IMR-90 (cell line): ENCODE results near the gene LRP1B. TPM values are rescaled to one million over a fixed set of nuclear protein-coding genes. Genes with fewer than 3 reads are reported as not detected.

Experiments used
- ATAC-seq: fragments of 200-7000 bp; cut with Tn5 transposase; 2 replicates; pipeline ENCODE4 v1.9.1; 2020; ENCODE audit warnings: low read depth, mild to moderate bottlenecking, moderate library complexity
- BruUV-seq: library from RNA; stranded (reverse); fragments of 400-500 nt; replicated peaks from 2 replicates; lab custom pipeline; 2021; lab: Mats Ljungman, UMichigan
- CTCF ChIA-PET: fragments of 300-600 bp; formaldehyde crosslinking; extraction: SDS; loops from one replicate; lab custom pipeline; 2021; ENCODE audit warnings: antibody characterized with exemption; lab: Yijun Ruan, JAX
- POLR2A ChIA-PET: fragments of 300-600 bp; sonication (Branson Sonifier 250); formaldehyde crosslinking; loops from one replicate; lab custom pipeline; 2022; ENCODE audit warnings: antibody characterized with exemption; ENCODE audit not compliant: unreplicated experiment; lab: Charles Lee
- DNase-seq: peaks from one replicate; pipeline ENCODE4 v3.0.0; 2013
- H2AFZ ChIP-seq: replicated peaks from 2 replicates; pipeline ENCODE3; 2013; ENCODE audit warnings: low read length, mild to moderate bottlenecking; ENCODE audit not compliant: poor library complexity
- H2AK5ac ChIP-seq: 2 replicates; pipeline ENCODE4 v1.6.1; 2013; ENCODE audit warnings: low read depth, low read length, inconsistent platforms
- H2AK9ac ChIP-seq: replicated peaks from 2 replicates; pipeline ENCODE3; 2013; ENCODE audit warnings: mild to moderate bottlenecking, low read depth, low read length, moderate library complexity; ENCODE audit not compliant: poor library complexity
- H2BK120ac ChIP-seq: 2 replicates; pipeline ENCODE4 v1.6.1; 2013; ENCODE audit warnings: low read depth, low read length, inconsistent platforms
- H2BK15ac ChIP-seq: 3 replicates; pipeline ENCODE4 v1.6.1; 2013; ENCODE audit warnings: low read depth, low read length, inconsistent platforms
- H2BK20ac ChIP-seq: 2 replicates; pipeline ENCODE4 v1.6.1; 2013; ENCODE audit warnings: low read depth, mild to moderate bottlenecking, inconsistent platforms, low read length, moderate library complexity
- H2BK5ac ChIP-seq: 2 replicates; pipeline ENCODE4 v1.6.1; 2013; ENCODE audit warnings: mild to moderate bottlenecking, low read depth, low read length, inconsistent platforms; ENCODE audit not compliant: poor library complexity, severe bottlenecking
- H3K14ac ChIP-seq: replicated peaks from 2 replicates; pipeline ENCODE4 v1.6.1; 2013; ENCODE audit warnings: low read depth, low read length, inconsistent platforms
- H3K18ac ChIP-seq: 2 replicates; pipeline ENCODE4 v1.6.1; 2013; ENCODE audit warnings: low read depth, low read length, control low read depth
- H3K23ac ChIP-seq: 2 replicates; pipeline ENCODE4 v1.6.1; 2013; ENCODE audit warnings: low read depth, low read length, inconsistent platforms
- H3K27ac ChIP-seq: 2 replicates; pipeline ENCODE4 v1.5.1; 2013; ENCODE audit warnings: mild to moderate bottlenecking, control low read depth, low read length; ENCODE audit not compliant: insufficient read depth
- H3K27me3 ChIP-seq: 2 replicates; pipeline ENCODE4 v1.6.1; 2013; ENCODE audit warnings: low read length; ENCODE audit not compliant: control insufficient read depth, insufficient read depth
- H3K36me3 ChIP-seq: 2 replicates; pipeline ENCODE4 v1.6.1; 2013; ENCODE audit warnings: low read length, mixed read lengths; ENCODE audit not compliant: control insufficient read depth, insufficient read depth
- H3K4ac ChIP-seq: 2 replicates; pipeline ENCODE4 v1.6.1; 2013; ENCODE audit warnings: low read depth, low read length, inconsistent platforms
- H3K4me1 ChIP-seq: 2 replicates; pipeline ENCODE4 v1.6.1; 2013; ENCODE audit warnings: low read length, mixed read lengths; ENCODE audit not compliant: control insufficient read depth, insufficient read depth
- H3K4me2 ChIP-seq: 2 replicates; pipeline ENCODE4 v1.6.1; 2013; ENCODE audit warnings: low read depth, mild to moderate bottlenecking, control low read depth, low read length, moderate library complexity
- H3K4me3 ChIP-seq: 2 replicates; pipeline ENCODE4 v1.5.1; 2013; ENCODE audit warnings: low read depth, mild to moderate bottlenecking, control low read depth, low read length, moderate library complexity; ENCODE audit not compliant: insufficient read depth
- H3K56ac ChIP-seq: 2 replicates; pipeline ENCODE4 v1.6.1; 2013; ENCODE audit warnings: low read length, inconsistent platforms; ENCODE audit not compliant: insufficient read depth; ENCODE audit errors: extremely low read depth
- H3K79me1 ChIP-seq, 2 experiments: 2 replicates each; pipeline ENCODE4 v1.6.1; 2013; ENCODE audit warnings: low read length in 2 of 2, inconsistent platforms in 1 of 2, low read depth in 1 of 2
- H3K9ac ChIP-seq: 2 replicates; pipeline ENCODE4 v1.6.1; 2013; ENCODE audit warnings: low read depth, low read length, control low read depth
- H3K9me1 ChIP-seq: 2 replicates; pipeline ENCODE4 v1.6.1; 2013; ENCODE audit warnings: low read length, inconsistent platforms; ENCODE audit not compliant: insufficient read depth
- H3K9me3 ChIP-seq: 2 replicates; pipeline ENCODE4 v1.6.1; 2013; ENCODE audit warnings: low read length; ENCODE audit not compliant: control insufficient read depth, insufficient read depth
- H4K20me1 ChIP-seq: 2 replicates; pipeline ENCODE4 v1.6.1; 2013; ENCODE audit warnings: low read length, inconsistent platforms; ENCODE audit not compliant: insufficient read depth
- H4K5ac ChIP-seq: 2 replicates; pipeline ENCODE4 v1.6.1; 2013; ENCODE audit warnings: mild to moderate bottlenecking, low read depth, low read length, control low read depth
- H4K8ac ChIP-seq, 2 experiments: 2 replicates each; pipeline ENCODE4 v1.6.1; 2013; ENCODE audit warnings: low read depth in 2 of 2, low read length in 2 of 2, control low read depth in 1 of 2, inconsistent platforms in 1 of 2
- H4K91ac ChIP-seq: 2 replicates; pipeline ENCODE4 v1.6.1; 2013; ENCODE audit warnings: low read depth, low read length, inconsistent platforms; ENCODE audit not compliant: insufficient read depth
- BHLHE40 ChIP-seq: fragments of 150-350 bp; IDR thresholded peaks from 2 replicates; pipeline ENCODE4 v1.6.1; 2016; ENCODE audit warnings: mild to moderate bottlenecking, low read depth, low read length
- CEBPB ChIP-seq: IDR thresholded peaks from 2 replicates; pipeline ENCODE4 v1.6.1; 2012; ENCODE audit warnings: low read depth, low read length, improper control_type of control experiment
- CHD1 ChIP-seq: IDR thresholded peaks from 2 replicates; pipeline ENCODE4 v1.6.1; 2012; ENCODE audit warnings: low read depth, low read length, improper control_type of control experiment
- FOS ChIP-seq: fragments of 150-350 bp; IDR thresholded peaks from 2 replicates; pipeline ENCODE4 v1.6.1; 2016; ENCODE audit warnings: low read depth, low read length
- MAFK ChIP-seq: IDR thresholded peaks from 2 replicates; pipeline ENCODE4 v1.6.1; 2012; ENCODE audit warnings: low read depth, low read length, improper control_type of control experiment
- MAZ ChIP-seq: IDR thresholded peaks from 2 replicates; pipeline ENCODE4 v1.6.1; 2012; ENCODE audit warnings: low read depth, mild to moderate bottlenecking, low read length, improper control_type of control experiment, moderate library complexity, borderline replicate concordance
- MXI1 ChIP-seq: IDR thresholded peaks from 2 replicates; pipeline ENCODE4 v1.6.1; 2012; ENCODE audit warnings: low read depth, mild to moderate bottlenecking, low read length, moderate library complexity, borderline replicate concordance
- NFE2L2 ChIP-seq: fragments of 150-350 bp; IDR thresholded peaks from 2 replicates; pipeline ENCODE4 v1.6.1; 2016; ENCODE audit warnings: low read depth, mild to moderate bottlenecking, low read length
- POLR2A ChIP-seq: IDR thresholded peaks from 2 replicates; pipeline ENCODE4 v1.6.1; 2012; ENCODE audit warnings: mild to moderate bottlenecking, low read depth, low read length
- RAD21 ChIP-seq: IDR thresholded peaks from 2 replicates; pipeline ENCODE4 v1.6.1; 2012; ENCODE audit warnings: low read length, improper control_type of control experiment
- RCOR1 ChIP-seq: IDR thresholded peaks from 2 replicates; pipeline ENCODE4 v1.6.1; 2012; ENCODE audit warnings: mild to moderate bottlenecking, low read length, improper control_type of control experiment; ENCODE audit not compliant: insufficient replicate concordance
- RFX5 ChIP-seq: IDR thresholded peaks from 2 replicates; pipeline ENCODE4 v1.8.0; 2012; ENCODE audit warnings: low read depth, mild to moderate bottlenecking, low read length, moderate library complexity
- SMC3 ChIP-seq: fragments of 150-350 bp; IDR thresholded peaks from 2 replicates; pipeline ENCODE4 v1.6.1; 2016; ENCODE audit warnings: low read depth, mild to moderate bottlenecking, antibody characterized with exemption, low read length, moderate library complexity
- WGBS, 2 experiments: methylation state at CpG; one replicate each; pipeline versions ENCODE4 v1.1.5 to v1.1.7; 2013; ENCODE audit warnings: missing lambda C conversion rate in 2 of 2; ENCODE audit not compliant: insufficient read length in 1 of 2; ENCODE audit errors: extremely low coverage in 2 of 2; 5-methylcytosine and 5-hydroxymethylcytosine counted together
- dilution Hi-C: fragments of 300-500 bp; cut with HindIII; formaldehyde crosslinking; loops from one replicate; pipeline ENCODE4 v1.14.3; 2018; ENCODE audit warnings: low sequenced_read_pairs; ENCODE audit not compliant: unreplicated experiment
- in situ Hi-C: fragments of 300-500 bp; cut with MboI; formaldehyde crosslinking; loops from 3 replicates; pipeline ENCODE4 v1.14.3; 2019; ENCODE audit warnings: low sequenced_read_pairs, inconsistent platforms, mixed read lengths
- intact Hi-C: fragments of 100-400 bp; cut with micrococcal nuclease; formaldehyde crosslinking; loops from 2 replicates; pipeline ENCODE4 v1.10.0; 2022
- polyA plus RNA-seq, 3 experiments: library from polyadenylated mRNA; depleted of rRNA; stranded (reverse); fragments of >200 nt; gene quantifications; 2 replicates each; pipeline ENCODE4 v1.2.3, GENCODE V29; 2012; ENCODE audit warnings: low replicate concordance in 1 of 3
- total RNA-seq: library from RNA; depleted of rRNA; stranded (reverse); fragments of >200 nt; gene quantifications from 2 replicates; pipeline ENCODE4 v1.2.3, GENCODE V29; 2012
- TF ChIP-seq, protein P1 (sequence below): conservative IDR thresholded peaks from 2 replicates; pipeline ENCODE4 v1.5.1; 2012; ENCODE audit warnings: mild to moderate bottlenecking, low read depth, low read length, improper control_type of control experiment
- TF ChIP-seq, protein P2 (sequence below): fragments of 150-350 bp; IDR thresholded peaks from 2 replicates; pipeline ENCODE4 v1.6.1; 2016; ENCODE audit warnings: low read depth, mild to moderate bottlenecking, low read length, moderate library complexity, borderline replicate concordance
- TF ChIP-seq, protein P3 (sequence below): fragments of 150-350 bp; IDR thresholded peaks from 2 replicates; pipeline ENCODE4 v1.6.1; 2017; ENCODE audit warnings: mild to moderate bottlenecking, antibody characterized with exemption, low read length, low read depth

LRP1B gene
- total and polyA plus RNA-seq, 2 of the 4 experiments (the other 2 are of a cell fraction), result under 0.01 to 0.02 TPM

DNA sequence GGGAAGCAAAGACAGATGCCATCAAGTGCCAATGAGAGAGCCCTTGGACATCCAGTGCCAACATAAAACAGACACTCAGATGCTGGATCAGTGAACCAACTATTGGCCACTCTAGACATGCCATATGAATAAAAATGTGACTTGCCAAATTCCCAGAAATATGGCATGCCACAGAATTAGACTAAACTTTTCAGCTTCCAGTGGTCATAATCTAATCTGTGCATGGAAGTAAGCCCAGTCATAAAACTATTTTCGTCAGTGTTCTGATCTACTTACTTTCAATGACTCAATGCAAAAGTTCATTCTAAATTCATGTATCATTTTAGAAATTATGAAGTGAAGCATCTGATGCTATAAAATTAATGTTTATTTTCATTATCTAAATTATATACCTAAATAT lies 1844.4 kb downstream of the LRP1B start:
- Histone ChIP-seq H4K20me1 (no peaks in the 10 kb centered on the region), H3K9me1 (no peaks in the 10 kb centered on the region), H3K9ac (no peak overlapping the region), H2BK15ac (no peak overlapping the region), H4K5ac (no peak overlapping the region), H3K4me1 (no peaks in the 10 kb centered on the region), H3K4me2 (no peak overlapping the region), H3K79me1 (no peaks in the 10 kb centered on the region), H3K18ac (no peak overlapping the region), H3K4me3 (no peak overlapping the region), H3K14ac (no peak overlapping the region), H3K36me3 (no peaks in the 10 kb centered on the region), H2AK9ac (no peak overlapping the region), H3K4ac (no peak overlapping the region), H4K91ac (no peak overlapping the region), H3K23ac (no peak overlapping the region), H2BK5ac (no peak overlapping the region), H2AFZ (no peak overlapping the region), H3K56ac (no peak overlapping the region), H3K27ac (no peak overlapping the region), H2BK20ac (no peak overlapping the region), H4K8ac (no peak overlapping the region), H3K9me3 (no peaks in the 10 kb centered on the region), H2AK5ac (no peak overlapping the region), H2BK120ac (no peak overlapping the region), H3K27me3 (no peaks in the 10 kb centered on the region)
- intact Hi-C loops, result no loop called here
- no peak for ATAC-seq
- ChIA-PET POLR2A (no interaction called here), CTCF (no interaction called here)
- in situ Hi-C loops, result no loop called here
- dilution Hi-C loops, result no loop called here
- WGBS, 2 experiments, result no CpG with 5 or more reads among the region's 1 CpG
- TF ChIP-seq, protein P1, sequence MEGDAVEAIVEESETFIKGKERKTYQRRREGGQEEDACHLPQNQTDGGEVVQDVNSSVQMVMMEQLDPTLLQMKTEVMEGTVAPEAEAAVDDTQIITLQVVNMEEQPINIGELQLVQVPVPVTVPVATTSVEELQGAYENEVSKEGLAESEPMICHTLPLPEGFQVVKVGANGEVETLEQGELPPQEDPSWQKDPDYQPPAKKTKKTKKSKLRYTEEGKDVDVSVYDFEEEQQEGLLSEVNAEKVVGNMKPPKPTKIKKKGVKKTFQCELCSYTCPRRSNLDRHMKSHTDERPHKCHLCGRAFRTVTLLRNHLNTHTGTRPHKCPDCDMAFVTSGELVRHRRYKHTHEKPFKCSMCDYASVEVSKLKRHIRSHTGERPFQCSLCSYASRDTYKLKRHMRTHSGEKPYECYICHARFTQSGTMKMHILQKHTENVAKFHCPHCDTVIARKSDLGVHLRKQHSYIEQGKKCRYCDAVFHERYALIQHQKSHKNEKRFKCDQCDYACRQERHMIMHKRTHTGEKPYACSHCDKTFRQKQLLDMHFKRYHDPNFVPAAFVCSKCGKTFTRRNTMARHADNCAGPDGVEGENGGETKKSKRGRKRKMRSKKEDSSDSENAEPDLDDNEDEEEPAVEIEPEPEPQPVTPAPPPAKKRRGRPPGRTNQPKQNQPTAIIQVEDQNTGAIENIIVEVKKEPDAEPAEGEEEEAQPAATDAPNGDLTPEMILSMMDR, result no peak
- TF ChIP-seq MAFK (no peak), RFX5 (no peak), CEBPB (no peak), RCOR1 (no peak), BHLHE40 (no peak), POLR2A (no peak), SMC3 (no peak), CHD1 (no peak), MXI1 (no peak), MAZ (no peak), RAD21 (no peak), FOS (no peak), NFE2L2 (no peak)
- TF ChIP-seq, protein P2, sequence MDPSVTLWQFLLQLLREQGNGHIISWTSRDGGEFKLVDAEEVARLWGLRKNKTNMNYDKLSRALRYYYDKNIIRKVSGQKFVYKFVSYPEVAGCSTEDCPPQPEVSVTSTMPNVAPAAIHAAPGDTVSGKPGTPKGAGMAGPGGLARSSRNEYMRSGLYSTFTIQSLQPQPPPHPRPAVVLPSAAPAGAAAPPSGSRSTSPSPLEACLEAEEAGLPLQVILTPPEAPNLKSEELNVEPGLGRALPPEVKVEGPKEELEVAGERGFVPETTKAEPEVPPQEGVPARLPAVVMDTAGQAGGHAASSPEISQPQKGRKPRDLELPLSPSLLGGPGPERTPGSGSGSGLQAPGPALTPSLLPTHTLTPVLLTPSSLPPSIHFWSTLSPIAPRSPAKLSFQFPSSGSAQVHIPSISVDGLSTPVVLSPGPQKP, result no peak
- TF ChIP-seq, protein P3, sequence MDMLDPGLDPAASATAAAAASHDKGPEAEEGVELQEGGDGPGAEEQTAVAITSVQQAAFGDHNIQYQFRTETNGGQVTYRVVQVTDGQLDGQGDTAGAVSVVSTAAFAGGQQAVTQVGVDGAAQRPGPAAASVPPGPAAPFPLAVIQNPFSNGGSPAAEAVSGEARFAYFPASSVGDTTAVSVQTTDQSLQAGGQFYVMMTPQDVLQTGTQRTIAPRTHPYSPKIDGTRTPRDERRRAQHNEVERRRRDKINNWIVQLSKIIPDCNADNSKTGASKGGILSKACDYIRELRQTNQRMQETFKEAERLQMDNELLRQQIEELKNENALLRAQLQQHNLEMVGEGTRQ, result no peak
- no TSS peak for BruUV-seq
- no peak for DNase-seq
